ENCODE results near the gene MALRD1.

The MALRD1 gene

DNA sequence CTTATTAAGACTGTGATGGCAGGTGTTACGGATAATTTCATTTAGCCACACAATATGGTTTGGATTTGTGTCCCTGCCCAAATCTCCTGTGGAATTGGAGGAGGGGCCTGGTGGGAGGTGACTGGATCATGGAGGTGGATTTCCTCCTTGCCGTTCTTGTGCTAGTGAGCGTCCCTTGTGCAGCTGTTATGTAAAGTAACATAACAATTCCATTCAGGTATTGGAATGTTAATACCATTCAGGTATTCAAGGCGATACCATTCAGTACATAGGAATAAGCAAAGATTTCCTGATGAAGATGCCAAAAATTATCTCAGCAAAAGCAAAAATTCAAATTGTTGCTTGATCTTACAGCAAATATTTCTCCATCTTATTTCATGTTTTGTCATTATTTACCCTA lies 735.1 kb downstream of the MALRD1 start:
- DNase-seq (ENCODE audit: low read depth), result no peak

More for the DNA sequence above, 735.1 kb downstream of the MALRD1 start:
- no peak overlapping the region for H3K4me3 ChIP-seq (ENCODE audit: low read length)
- H3K9ac ChIP-seq (ENCODE audit: low read length), result no peak overlapping the region
- H3K9me3 ChIP-seq (ENCODE audit: control insufficient read depth, low read length), result no peaks in the 10 kb centered on the region
- no peaks in the 10 kb centered on the region for H3K4me1 ChIP-seq (ENCODE audit: control insufficient read depth, insufficient read depth, low read length)
- H3K36me3 ChIP-seq (ENCODE audit: control insufficient read depth, insufficient read depth, low read length, severe bottlenecking), result no peaks in the 10 kb centered on the region
- H3K27me3 ChIP-seq (replicated peaks; ENCODE audit: control insufficient read depth, insufficient read depth, low read length), result no peaks in the 10 kb centered on the region

All from adipocyte (in vitro differentiated cells).